Endodermal cell (in vitro differentiated cells): ENCODE results near the gene ATG2A. TPM values are rescaled to one million over a fixed set of nuclear protein-coding genes. Genes with fewer than 3 reads are reported as not detected.

Experiments
- DNase-seq: peaks from one replicate; pipeline ENCODE4 v3.0.0-alpha.2; 2017
- H3K27ac ChIP-seq: 2 replicates; pipeline ENCODE4 v1.5.1; 2013; ENCODE audit warnings: mild to moderate bottlenecking, low read depth, low read length, moderate library complexity
- H3K27me3 ChIP-seq: 2 replicates; pipeline ENCODE4 v1.6.1; 2013; ENCODE audit warnings: mild to moderate bottlenecking, low read length, moderate library complexity; ENCODE audit not compliant: insufficient read depth, control insufficient read depth, poor library complexity, severe bottlenecking
- H3K36me3 ChIP-seq: 2 replicates; pipeline ENCODE4 v1.7.0; 2013; ENCODE audit warnings: mild to moderate bottlenecking, low read length, moderate library complexity; ENCODE audit not compliant: control insufficient read depth, insufficient read depth
- H3K4me1 ChIP-seq: one replicate; pipeline ENCODE4 v1.7.0; 2013; ENCODE audit warnings: low read length; ENCODE audit not compliant: control insufficient read depth, insufficient read depth
- H3K4me3 ChIP-seq: 2 replicates; pipeline ENCODE4 v1.5.1; 2013; ENCODE audit warnings: mild to moderate bottlenecking, low read length, moderate library complexity
- H3K9ac ChIP-seq: 2 replicates; pipeline ENCODE4 v1.6.1; 2013; ENCODE audit warnings: mild to moderate bottlenecking, low read length, moderate library complexity; ENCODE audit not compliant: poor library complexity, severe bottlenecking; ENCODE audit errors: extremely low read depth
- H3K9me3 ChIP-seq: 2 replicates; pipeline ENCODE4 v1.6.1; 2013; ENCODE audit warnings: mild to moderate bottlenecking, low read length, moderate library complexity; ENCODE audit not compliant: control insufficient read depth
- H3K27ac Mint-ChIP-seq: 2 replicates; pipeline ENCODE4 v1.8.0; 2020; ENCODE audit warnings: mixed read lengths
- H3K27me3 Mint-ChIP-seq: 2 replicates; pipeline ENCODE4 v1.8.0; 2021; ENCODE audit warnings: mild to moderate bottlenecking, mixed read lengths; ENCODE audit not compliant: insufficient read depth
- H3K36me3 Mint-ChIP-seq: 2 replicates; pipeline ENCODE4 v1.8.0; 2020; ENCODE audit warnings: low read depth, mixed read lengths
- H3K4me1 Mint-ChIP-seq: 2 replicates; pipeline ENCODE4 v1.8.0; 2020; ENCODE audit warnings: mixed read lengths
- H3K4me3 Mint-ChIP-seq: 2 replicates; pipeline ENCODE4 v1.8.0; 2020; ENCODE audit warnings: mild to moderate bottlenecking, moderate library complexity, mixed read lengths
- H3K9me3 Mint-ChIP-seq: 2 replicates; pipeline ENCODE4 v1.8.0; 2020; ENCODE audit warnings: mild to moderate bottlenecking, mixed read lengths
- WGBS, 2 experiments: methylation state at CpG; one replicate each; pipeline versions ENCODE4 v1.1.5 to v1.1.7; 2013; ENCODE audit warnings: missing lambda C conversion rate in 2 of 2, mixed read lengths in 1 of 2; ENCODE audit not compliant: insufficient coverage in 1 of 2, insufficient read length in 1 of 2; 5-methylcytosine and 5-hydroxymethylcytosine counted together
- total RNA-seq, 2 donors: library from RNA; stranded (reverse); fragmentation: NEBNext Ultra II Directional in 1 of 2; extraction: Animal tissue kit (Norgen Biotek cat#: 25700) in 1 of 2; gene quantifications; 2 replicates in 1 of 2; 3 replicates in 1 of 2; pipeline ENCODE4 v1.2.1, GENCODE V29; 2021
- TF ChIP-seq, protein P1 (sequence below): fragments of 200-600 bp; sonication (generic); conservative IDR thresholded peaks from 2 replicates; pipeline ENCODE4 v1.5.0; 2021; ENCODE audit warnings: antibody characterized with exemption, mild to moderate bottlenecking

ATG2A gene
- total RNA-seq, 2 donors from 2014 or later, result 17.0 to 23.0 TPM

DNA sequence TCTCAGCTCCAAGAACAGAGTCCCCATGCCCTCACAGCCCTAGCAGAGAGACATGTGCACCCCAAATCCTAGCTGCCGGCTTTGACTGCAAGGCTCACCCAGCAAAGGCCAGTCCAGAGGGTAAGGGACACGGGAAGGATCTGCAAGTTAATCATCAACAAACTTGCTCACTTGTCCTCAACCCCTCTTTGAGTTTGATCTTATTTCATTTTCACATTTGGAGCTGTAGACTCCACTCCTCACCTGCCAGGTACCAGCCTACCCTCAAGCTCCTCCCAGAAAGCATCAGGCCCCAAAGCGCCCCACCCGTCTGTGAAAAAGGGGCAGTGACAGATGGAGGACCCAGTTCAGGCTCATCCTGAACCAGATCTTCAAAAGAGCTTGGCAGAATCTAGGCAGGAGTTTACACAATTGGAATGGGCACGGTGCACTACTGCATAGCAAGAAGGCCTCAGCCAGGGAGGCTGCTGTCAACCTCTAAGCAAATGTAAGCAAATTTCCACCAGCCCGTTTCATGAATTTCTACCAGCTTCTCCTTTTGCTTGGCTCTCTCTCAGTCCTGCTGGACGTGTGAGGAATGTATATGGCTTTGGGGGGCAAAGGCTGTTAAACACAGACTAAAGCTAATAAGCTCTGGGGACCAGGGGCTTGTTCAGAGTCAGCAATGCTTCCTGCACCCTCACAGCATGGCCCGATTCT, 44.1 kb downstream of the ATG2A start:
- Mint-ChIP-seq H3K9me3 (no peaks in the 10 kb centered on the region), H3K27ac (no peak overlapping the region), H3K4me3 (no peak overlapping the region), H3K36me3 (peaks cover 14% of the 10 kb centered on the region), H3K4me1 (peaks cover 33% of the 10 kb centered on the region), H3K27me3 (peaks cover 3% of the 10 kb centered on the region)
- Histone ChIP-seq H3K27me3 (no peaks in the 10 kb centered on the region), H3K27ac (no peak overlapping the region), H3K4me3 (no peak overlapping the region), H3K9ac (no peak overlapping the region), H3K4me1 (peaks cover 16% of the 10 kb centered on the region), H3K9me3 (no peaks in the 10 kb centered on the region), H3K36me3 (peaks cover 12% of the 10 kb centered on the region)
- DNase-seq, result no peak
- TF ChIP-seq, protein P1, sequence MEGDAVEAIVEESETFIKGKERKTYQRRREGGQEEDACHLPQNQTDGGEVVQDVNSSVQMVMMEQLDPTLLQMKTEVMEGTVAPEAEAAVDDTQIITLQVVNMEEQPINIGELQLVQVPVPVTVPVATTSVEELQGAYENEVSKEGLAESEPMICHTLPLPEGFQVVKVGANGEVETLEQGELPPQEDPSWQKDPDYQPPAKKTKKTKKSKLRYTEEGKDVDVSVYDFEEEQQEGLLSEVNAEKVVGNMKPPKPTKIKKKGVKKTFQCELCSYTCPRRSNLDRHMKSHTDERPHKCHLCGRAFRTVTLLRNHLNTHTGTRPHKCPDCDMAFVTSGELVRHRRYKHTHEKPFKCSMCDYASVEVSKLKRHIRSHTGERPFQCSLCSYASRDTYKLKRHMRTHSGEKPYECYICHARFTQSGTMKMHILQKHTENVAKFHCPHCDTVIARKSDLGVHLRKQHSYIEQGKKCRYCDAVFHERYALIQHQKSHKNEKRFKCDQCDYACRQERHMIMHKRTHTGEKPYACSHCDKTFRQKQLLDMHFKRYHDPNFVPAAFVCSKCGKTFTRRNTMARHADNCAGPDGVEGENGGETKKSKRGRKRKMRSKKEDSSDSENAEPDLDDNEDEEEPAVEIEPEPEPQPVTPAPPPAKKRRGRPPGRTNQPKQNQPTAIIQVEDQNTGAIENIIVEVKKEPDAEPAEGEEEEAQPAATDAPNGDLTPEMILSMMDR, result no peak
- 93 to 100% methylated on average over 7 to 8 of the region's 8 CpGs for WGBS, 2 experiments

DNA sequence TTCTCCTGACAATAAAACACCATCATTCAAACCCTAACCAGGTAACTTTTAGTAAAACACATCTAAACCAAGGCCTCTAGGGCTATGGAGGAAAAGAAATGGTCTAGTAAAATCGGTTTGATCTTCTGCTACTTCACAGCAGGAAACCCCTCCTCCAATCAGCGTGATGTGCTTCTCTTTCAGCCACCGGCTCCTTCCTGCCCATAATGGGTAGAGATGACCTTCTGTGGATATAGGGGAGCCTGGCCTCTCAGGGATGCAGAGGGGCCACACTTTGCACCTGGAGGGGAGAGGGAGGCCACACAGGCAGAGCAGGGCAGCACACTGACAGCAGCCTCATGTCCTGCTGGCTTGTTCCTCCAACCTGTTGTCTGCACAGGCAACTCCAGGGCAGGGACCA, 45.5 kb downstream of the ATG2A start:
- DNase-seq, result no peak
- Histone ChIP-seq H3K9me3 (no peaks in the 10 kb centered on the region), H3K9ac (no peak overlapping the region), H3K4me3 (no peak overlapping the region), H3K27ac (peak overlapping the region; percentile 80), H3K27me3 (no peaks in the 10 kb centered on the region), H3K36me3 (peaks cover 12% of the 10 kb centered on the region), H3K4me1 (peaks cover 16% of the 10 kb centered on the region)
- H3K27ac Mint-ChIP-seq, result peak overlapping the region; percentile 85
- 71 to 80% methylated on average over 1 to 3 of the region's 3 CpGs for WGBS, 2 experiments
- no peaks in the 10 kb centered on the region for H3K27me3 Mint-ChIP-seq
- TF ChIP-seq, protein P1, result no peak
- peaks cover 23% of the 10 kb centered on the region for H3K4me1 Mint-ChIP-seq
- no peak overlapping the region for H3K4me3 Mint-ChIP-seq
- H3K9me3 Mint-ChIP-seq, result no peaks in the 10 kb centered on the region
- peaks cover 18% of the 10 kb centered on the region for H3K36me3 Mint-ChIP-seq

DNA sequence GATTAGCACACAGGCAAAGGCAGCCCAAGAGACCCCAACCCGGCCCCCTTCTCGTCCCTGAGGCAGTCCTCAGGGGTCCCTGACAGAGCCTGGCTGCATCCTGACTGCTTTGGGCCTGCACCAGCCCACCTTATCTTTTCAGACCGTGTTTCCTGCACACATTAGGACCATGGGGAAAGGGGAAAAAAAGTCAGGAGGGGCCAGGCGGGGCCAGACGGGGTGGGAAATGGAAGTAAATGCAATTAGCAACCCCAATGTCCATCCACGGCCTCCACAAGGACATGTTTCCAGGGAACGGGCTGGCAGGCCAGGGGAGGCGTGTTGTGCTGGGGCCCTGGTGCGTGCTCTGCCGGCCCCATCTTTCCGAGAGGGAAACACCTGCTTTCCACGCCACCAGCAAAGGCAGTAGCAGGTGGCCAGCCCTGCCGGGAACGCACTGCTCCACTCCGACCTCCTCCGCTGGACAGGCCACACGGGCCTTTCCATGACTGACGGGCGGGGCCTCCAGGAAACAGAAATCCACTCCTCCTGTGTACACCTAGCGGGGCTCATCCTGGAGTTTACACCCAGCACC, 46.0 kb downstream of the ATG2A start:
- TF ChIP-seq, protein P1, result no peak
- Histone ChIP-seq H3K27me3 (no peaks in the 10 kb centered on the region), H3K9ac (no peak overlapping the region), H3K27ac (peak overlapping the region; percentile 80), H3K9me3 (no peaks in the 10 kb centered on the region), H3K4me3 (no peak overlapping the region), H3K36me3 (peaks cover 12% of the 10 kb centered on the region), H3K4me1 (peaks cover 16% of the 10 kb centered on the region)
- DNase-seq, result no peak
- Mint-ChIP-seq H3K27ac (peak overlapping the region; percentile 85), H3K27me3 (no peaks in the 10 kb centered on the region), H3K36me3 (peaks cover 18% of the 10 kb centered on the region), H3K4me1 (peaks cover 20% of the 10 kb centered on the region), H3K9me3 (no peaks in the 10 kb centered on the region), H3K4me3 (no peak overlapping the region)
- 88 to 89% methylated on average over 17 to 20 of the region's 20 CpGs for WGBS, 2 experiments
